Stimulated activated CD4-positive, alpha-beta T cell treated with anti-CD3 and anti-CD28 coated beads, Interleukin-2, amount 100 ng/mL, for 4 hours (primary cell): ENCODE data around the gene GPR107.
"Not testable (repeated sequence)": the region's sequence is repeated elsewhere in the genome, so short reads cannot be mapped to it uniquely, and the experiment has no call there.

Experiments
- DNase-seq: peaks from one replicate; pipeline ENCODE4 v3.0.0-alpha.2; 2020; ENCODE audit warnings: low read depth

The GPR107 gene

DNA sequence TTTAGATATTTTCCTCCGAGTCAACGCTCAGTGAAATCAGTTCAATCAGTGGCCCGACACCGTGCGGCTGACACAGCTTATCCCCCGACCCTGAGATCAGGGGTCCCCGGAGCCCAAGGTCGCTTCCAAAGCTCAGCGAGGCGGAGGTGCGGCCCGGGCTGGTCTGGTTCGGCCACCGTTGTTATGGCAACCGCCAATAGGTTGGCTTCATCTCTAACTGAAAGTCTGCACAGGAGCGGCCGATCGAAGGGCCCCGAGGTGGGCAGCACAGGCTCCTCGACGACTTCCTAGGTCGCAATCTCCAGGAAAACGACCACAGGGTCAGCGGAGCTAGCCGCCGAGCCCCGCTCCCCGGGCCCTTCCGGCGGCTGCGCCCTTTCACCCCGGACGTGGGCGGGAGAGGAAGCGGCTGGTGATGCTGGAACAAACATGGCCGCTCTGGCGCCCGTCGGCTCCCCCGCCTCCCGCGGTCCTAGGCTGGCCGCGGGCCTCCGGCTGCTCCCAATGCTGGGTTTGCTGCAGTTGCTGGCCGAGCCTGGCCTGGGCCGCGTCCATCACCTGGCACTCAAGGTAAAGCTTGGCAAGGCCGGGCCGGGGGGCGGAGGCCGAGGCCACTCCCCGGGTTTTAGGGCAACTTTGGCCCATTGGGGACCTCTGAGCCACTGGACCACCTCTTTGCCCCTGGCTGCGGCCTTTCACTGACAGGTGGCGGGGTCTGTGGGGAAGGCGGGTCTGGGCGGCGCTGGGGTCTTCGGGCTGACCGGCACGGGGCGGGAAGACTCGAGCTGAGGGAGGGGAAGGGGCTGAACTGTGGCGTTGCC lies at the start of gene GPR107:
Gene GPR107 (plus strand): TSS at position 403 of the 821 bp plus-strand sequence. CDS start 27 bp downstream, at position 430.
- DNase-seq = peak; percentile 72

DNA sequence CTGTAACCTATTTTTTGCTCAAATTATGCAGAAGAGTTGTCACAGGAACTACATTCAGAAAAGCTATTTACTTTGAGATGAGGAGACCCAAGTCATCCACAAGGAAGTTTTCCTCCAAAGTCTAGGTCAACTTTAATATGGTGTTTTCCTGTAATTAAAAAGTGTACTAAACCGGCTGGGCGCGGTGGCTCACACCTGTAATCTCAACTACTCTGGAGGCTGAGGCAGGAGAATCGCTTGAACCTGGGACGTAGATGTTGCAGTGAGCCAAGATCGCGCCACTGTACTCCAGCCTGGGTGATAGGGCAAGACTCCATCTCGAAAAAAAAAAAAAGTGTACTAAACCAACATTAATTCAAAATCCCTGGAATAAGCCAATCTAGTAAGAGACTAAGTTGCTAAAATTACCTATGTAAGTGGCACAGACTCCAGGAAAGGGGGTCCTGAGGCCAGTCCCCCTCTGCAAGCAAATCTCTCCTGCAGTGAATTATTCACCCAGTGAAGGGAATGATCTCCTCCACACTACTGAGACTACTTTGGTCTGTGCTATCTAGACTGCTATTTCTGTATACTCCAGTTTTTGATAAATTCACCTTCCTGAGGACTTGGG lies 49.7 kb upstream of the GPR107 start:
- no peak for DNase-seq

DNA sequence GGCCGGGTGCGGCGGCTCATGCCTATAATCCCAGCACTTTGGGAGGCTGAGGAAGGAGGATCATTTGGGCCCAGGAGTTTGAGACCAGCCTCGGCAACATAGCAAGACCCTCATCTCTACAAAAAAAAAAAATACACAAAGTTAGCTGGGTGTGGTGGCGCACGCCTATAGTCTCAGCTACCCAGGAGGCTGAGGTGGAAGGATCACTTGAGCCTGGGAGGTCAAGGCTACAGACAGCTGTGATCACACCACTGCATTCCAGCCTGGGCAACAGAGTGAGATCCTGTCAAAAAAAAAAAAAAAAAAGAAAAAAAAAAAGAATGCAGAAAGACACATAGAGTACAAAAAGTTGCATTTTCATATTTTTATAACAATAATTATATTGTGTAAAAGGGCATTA lies 46.8 kb upstream of the GPR107 start:
- not testable (repeated sequence) for DNase-seq

DNA sequence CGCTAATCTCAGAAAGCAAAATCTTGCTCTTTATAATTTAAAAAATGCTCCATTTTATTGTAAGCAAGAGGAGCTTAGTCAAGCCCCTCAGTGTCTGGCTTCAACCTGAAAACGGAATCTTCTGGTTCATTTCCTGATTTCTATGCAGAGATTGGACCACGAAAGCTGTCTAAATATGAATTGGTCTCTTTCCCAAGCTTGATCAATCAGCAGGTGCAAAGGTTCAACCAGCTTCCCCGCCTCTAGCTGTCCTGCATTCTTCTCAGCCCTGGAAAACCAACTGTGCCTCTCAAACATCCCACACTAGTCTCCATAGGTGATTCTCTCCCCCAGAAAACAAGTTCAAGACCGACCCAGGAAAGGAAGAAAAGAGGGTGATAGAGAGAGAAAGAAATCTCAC lies 45.2 kb upstream of the GPR107 start:
- no peak for DNase-seq

DNA sequence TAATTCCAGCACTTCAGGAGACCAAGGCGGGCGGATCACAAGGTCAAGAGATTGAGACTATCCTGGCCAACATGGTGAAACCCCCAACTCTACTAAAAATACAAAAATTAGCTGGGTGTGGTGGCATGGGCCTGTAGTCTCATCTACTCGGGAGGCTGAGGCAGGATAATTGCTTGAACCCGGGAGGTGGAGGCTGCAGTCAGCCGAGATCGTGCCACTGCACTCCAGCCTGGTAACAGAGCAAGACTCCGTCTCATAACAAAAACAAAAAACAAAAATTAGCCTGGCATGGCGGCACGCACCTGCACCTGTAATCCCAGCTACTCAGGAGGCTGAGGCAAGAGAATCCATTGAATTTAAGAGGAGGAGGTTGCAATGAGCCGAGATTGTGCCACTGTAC lies 44.2 kb upstream of the GPR107 start:
- not testable (repeated sequence) for DNase-seq

DNA sequence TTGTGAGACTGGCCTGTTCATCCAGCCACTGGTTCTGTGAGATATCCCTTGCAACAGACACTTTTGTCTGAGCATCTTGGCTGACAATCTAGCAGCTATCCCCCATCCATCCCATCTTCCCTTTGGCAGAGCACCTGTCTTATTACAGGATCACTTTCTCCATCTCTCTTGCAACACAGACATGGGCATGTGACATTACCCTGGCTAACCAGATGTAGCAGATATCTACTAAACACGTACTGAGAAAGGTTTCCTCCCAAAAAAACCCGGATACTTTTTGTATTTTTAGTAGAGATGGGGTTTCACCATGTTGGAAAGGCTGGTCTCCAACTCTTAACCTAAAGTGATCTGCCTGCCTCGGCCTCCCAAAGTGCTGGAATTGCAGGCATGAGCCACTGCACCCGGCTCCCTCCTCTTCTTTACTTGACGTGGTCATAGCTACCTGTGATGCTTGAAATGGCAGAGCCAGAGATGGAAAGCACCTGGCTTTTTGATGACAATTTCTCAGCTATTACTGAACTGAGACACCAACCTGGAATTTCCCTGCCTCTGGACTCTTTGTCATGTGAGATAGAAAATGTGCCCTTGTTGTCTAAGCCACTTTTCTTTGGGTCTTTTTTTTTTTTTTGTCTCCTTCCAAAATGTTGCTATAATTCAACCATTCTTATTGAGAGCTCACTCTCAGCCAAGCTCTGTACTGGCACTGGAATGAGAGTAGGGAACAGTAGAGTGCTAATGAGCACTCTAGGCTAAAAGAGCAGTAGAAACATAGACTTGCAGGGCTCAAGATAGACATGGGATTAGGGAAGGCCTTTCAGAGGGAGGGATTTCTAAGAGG lies 43.3 kb upstream of the GPR107 start:
- peak; percentile 38 for DNase-seq

DNA sequence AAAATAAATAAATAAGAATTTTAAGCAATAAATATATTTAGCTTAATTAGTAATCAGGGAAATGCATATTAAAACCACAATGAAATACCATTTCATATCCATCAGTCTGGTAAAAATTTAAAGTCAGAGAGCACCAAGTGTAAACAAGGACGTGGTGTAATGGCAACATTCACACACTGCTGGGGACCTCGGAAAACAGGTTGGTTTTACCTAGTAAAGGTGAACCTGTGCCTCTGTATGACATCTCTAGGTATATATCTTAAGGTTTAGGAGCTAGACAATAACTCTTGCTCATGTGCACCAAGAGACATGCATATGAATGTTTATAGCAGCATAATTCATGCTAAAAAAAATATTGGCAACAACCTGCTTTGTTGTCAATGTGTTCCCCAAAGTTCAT lies 40.4 kb upstream of the GPR107 start:
- DNase-seq = no peak

DNA sequence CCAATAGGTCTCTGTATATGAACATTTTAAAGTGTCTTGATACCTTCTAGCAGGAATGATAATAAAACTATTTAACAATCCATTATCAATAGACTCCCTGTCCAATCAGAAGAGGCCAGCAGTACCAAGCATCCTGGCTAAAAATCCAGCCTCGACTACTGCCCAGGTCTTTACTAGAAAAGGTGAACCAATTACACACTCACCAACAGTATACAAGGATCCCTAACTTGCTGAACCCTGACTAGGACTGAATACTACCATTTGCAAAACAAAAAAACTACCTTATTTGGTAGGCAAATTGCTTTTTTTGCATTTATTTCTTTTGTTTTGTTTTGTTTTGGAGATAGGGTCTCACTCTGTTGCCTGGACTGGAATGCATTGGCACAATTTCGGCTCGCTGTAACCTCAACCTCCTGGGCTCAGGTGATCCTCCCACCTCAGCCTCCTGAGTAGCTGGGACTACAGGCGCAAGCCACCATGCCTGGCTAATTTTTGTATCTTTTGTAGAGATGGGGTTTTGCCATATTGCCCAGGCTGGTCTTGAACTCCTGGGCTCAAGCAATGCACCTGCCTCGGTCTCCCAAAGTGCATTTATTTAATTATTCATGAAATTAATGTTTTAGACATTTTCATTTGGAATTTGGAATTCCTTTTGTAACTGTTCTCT lies 38.2 kb upstream of the GPR107 start:
- no peak for DNase-seq

DNA sequence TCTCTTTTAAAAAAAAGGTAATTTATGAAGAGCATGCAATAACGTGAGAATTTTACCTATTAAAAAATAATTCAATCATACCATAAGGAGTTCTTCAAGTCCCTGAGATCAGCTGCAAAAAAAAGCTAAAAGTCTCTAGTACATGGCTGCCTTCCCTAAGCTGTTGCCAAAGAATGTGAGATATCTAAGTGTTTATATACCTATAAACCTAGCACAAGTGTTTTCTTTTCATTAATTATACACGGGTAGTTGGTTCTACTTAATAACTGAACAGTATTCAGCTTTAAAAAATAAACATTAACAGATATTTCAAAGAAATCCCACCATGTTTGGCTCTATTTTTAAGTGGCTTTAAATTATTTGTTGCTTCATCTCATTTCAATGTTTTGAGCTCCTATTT lies 36.6 kb upstream of the GPR107 start:
- DNase-seq = no peak

DNA sequence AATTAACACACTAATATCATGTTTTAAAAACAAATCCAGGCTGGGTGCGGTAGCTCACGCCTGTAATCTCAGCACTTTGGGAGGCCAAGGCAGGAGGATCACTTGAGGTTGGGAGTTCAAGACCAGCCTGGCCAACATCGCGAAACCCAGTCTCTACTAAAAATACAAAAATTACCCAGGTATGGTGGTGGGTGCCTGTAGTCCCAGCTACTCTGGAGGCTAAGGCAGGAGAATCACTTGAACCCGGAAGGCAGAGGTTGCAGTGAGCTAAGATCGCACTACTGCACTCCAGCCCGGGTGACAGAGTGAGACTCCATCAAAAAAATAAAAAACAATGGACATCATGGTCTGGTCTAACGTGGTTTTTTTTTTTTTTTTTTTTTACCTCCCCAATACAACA lies 36.2 kb upstream of the GPR107 start:
- DNase-seq = not testable (repeated sequence)

DNA sequence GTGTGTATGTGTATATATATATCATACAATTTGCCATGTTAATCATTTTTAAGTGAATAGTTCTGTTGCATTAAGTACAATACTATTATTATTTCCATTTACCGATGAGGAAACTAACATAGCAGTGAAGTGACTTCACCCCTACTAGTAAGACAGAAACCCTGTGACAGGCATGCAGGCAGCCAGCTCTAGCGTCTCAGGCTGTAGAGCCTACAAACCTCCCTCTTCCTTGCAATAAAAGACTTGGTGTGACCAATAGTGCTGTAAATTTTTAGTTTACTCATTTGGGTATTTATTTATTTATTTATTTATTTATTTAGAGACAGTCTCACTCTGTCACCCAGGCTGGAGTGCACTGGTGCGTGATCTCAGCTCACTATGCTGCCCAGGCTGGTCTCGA lies 35.4 kb upstream of the GPR107 start:
- DNase-seq = no peak

DNA sequence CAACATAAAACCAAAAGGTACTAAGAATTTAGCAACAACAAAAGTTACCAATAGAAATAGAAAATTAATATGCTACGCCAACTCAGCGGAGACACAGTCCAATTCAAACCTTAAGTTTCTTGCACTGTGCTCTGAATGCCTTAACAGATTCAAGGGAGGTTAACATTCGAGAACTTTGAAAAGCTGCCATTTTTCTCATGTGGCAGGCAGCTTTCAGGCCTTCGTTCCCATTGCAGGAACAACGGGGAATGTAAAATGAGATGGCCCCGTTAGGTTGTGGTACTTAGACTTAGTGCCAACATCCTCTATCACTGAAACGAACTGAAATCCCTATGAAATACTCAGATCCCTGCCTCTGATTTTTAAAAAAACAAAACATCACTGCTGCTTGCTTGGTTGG lies 33.1 kb upstream of the GPR107 start:
- DNase-seq = no peak

DNA sequence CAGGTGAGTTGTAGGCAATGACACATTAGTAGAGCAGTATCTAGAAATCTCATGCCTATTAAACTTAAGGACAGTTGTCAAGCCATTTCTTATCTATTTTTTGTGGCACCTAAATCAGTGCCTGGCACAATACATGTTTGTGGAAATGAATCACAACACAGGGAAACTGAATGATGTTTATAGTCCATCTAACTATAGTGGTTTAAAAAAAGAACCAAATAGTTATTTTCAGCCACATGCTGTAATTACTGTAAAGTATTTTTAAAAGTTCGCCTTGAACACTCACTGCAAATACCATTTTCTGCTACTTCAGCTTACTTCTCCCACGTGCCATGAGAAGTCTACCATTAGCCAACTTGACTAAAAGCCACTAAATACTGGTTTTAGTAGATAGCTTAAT lies 32.6 kb upstream of the GPR107 start:
- DNase-seq = no peak

DNA sequence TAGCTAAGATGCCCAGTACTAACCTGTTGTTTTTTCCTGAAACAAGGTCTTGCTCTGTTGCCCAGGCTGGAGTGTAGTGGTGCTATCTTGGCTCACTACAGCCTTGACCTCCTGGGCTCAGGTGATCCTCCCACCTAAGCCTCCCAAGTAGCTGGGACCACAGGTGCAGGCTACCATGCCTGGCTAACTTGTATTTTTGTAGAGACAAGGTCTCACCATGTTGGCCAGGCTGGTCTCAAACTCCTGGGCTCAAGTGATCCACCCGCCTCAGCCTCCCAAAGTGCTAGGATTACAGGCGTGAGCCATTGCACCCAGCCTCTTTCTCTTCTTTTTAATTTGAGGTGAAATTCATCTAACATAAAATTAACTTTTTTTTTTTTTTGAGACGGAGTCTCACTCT lies 31.9 kb upstream of the GPR107 start:
- not testable (repeated sequence) for DNase-seq

DNA sequence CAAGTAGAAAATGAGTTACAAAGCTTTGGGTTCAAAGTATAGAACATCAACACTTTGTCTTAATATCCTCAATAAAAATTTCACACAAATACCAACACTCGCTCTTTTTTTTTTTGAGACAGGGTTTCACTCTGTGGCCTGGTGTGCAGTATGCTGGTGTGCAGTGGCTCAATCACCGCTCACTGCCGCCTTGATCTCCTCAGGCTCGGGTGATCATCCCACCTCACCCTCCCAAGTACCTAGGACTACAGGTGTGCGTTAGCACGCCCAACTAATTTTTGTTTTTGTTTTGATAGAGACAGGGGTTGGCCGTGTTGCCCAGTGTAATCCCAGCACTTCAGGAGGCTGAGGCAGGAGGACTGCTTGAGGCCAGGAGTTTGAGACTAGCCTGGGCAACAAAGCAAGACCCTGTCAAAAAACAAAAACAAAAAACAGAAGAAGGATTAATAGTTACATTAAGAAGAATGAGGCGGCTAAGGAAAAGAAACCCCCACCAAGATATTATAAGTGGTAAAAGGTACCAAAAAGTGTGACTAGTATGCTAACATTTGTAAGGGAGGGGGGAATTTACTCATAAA lies 31.1 kb upstream of the GPR107 start:
- DNase-seq = no peak

DNA sequence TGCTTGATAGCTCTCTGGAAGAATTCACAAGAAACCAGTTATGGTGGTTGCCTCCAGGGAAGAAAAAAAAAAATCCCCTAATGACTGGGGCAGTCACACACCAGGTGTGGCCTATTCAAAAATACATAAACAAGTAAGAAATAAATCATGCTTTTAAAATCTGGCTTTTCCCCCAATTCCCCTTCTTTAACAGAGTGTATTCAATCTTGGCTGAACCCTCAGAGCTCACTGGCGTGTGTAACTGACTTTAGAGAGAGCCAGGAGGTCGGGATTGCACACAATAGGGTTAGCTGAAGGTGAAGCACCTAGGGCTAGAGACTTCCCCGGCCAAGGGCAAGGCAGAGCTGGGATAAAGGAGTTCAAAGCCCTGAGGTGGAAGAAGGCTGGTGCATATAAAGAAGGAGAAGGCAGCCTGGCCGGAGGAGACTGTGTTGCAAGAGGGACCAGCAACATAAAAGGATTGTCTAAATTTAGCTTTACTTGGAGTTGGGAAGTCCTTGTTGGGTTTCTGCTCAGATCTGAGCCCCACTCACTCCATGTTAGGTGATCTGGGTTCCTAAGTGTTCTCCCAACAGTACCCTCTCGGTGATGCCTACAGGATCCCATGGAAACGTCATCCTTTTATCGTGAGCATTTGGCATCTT lies 30.4 kb upstream of the GPR107 start:
- no peak for DNase-seq

DNA sequence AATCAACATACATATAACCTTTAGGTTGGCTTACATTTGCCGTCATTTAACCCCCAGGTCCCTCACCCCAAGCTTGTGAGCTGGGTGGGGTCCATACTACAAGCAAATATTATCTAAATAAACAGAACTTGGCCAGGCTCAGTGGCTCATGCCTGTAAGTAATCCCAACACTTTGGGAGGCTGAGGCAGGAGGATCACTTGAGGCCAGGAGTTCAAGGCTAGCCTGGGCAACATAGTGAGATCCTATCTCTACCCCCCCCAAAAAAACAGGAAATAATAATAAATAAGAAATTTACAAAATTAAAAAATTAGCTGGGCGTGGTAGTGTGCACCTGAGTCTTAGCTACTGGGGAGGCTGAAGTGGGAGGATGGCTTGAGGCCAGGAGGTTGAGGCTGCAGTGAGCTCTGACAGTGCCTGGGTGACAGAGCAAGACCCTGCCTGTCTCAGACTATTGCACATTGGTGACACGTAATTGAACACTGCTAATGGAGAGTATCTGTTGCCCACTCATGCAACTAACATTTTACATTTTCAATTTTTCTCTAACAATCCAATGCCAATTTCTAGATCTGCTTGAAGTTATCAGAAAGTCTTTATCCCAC lies 29.6 kb upstream of the GPR107 start:
- no peak for DNase-seq

DNA sequence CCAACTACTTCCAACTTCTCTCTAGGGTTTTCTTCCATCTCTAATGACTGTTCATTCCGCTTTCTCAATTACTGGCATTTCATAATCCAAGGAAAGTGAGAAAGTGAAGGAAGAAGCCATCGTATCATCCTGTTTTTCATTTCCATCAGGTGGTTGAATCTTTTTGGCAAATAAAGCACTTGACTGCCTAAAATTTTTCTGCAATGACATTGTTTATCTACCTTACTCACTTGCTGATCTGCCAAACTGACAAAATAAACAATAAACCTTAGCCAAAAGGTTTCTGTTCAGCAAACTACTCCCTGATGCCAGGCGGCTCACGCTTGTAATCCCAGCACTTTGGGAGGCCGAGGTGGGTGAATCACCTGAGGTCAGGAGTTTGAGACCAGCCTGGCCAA lies 29.1 kb upstream of the GPR107 start:
- no peak for DNase-seq

DNA sequence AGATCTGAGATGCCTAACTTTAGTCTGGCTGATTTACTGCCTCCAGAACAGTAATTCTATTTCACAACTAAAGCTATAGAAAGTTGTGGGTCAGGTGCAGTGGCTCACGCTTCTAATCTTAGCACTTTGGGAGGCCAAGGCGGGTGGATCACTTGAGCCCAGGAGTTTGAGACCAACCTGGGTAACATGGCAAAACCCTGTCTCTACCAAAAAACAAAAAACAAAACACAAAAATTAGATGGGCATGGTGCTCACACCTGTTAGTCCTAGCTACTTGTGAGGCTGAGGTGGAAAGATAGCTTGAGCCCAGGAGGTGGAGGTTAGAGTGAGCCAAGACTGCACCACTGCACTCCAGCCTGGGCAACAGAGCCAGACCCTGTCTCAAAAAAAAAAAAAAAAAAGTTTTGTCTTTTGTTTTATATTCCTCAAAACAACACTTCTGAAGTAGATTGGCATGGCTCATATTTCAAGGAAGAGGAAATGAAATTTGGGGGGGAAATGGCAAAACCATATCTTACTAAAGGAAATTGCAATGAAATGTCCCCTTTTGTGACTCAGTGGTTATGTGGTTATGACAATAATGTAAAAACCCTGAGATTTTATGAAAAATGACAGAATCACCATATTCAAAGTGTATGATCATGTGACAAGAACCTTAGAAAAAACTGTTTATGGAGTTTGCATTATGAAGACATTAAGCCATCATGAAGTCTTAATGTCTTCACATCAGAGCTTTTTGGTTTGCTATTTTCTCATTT lies 26.9 kb upstream of the GPR107 start:
- no peak for DNase-seq
